Fibroblast of skin of scalp (primary cell): ENCODE measurements around the gene PARP4.
"Not testable (repeated sequence)": the region's sequence is repeated elsewhere in the genome, so short reads cannot be mapped to it uniquely, and the experiment has no call there.

Source experiments
- DNase-seq: peaks from one replicate; pipeline ENCODE4 v3.0.0-alpha.2; 2013

Gene PARP4

GRCh38 chr13:24444851-24445250 lies 67.7 kb downstream of the PARP4 start:
- not testable (repeated sequence) for DNase-seq

GRCh38 chr13:24443366-24443765 lies 69.2 kb downstream of the PARP4 start:
- no peak for DNase-seq

- not testable (repeated sequence) for DNase-seq
Observed at GRCh38 chr13:24426045-24426444, 86.5 kb downstream of the PARP4 start.

- DNase-seq, result not testable (repeated sequence)
Observed at GRCh38 chr13:24419668-24420067, 92.9 kb downstream of the PARP4 start.

DNA sequence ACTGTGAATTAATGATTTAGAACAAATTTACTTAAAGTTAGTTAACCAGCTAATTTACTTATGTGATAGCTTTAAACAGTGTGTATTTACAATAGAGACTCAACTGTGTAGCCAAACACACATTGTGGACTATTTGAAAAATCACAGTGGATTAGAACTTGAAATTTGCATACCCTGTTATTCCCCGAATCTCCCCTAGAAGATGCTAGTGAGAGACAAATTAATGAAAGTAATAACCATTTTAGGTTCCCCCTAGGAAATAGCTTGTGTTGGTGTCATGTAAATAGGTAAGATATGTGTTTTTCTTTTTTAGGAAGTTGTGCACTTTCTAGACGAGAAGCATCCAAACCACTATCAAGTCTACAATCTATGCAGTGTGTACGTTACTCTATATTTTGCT lies 104.7 kb downstream of the PARP4 start:
- no peak for DNase-seq

- no peak for DNase-seq
Observed at GRCh38 chr13:24406524-24406923, 106.1 kb downstream of the PARP4 start.

GRCh38 chr13:24396821-24397220 lies 115.8 kb downstream of the PARP4 start:
- no peak for DNase-seq

GRCh38 chr13:24392972-24393371 lies 119.6 kb downstream of the PARP4 start:
- DNase-seq, result no peak

GRCh38 chr13:24391771-24392683 lies 120.6 kb downstream of the PARP4 start:
- DNase-seq, result not testable (repeated sequence)

DNA sequence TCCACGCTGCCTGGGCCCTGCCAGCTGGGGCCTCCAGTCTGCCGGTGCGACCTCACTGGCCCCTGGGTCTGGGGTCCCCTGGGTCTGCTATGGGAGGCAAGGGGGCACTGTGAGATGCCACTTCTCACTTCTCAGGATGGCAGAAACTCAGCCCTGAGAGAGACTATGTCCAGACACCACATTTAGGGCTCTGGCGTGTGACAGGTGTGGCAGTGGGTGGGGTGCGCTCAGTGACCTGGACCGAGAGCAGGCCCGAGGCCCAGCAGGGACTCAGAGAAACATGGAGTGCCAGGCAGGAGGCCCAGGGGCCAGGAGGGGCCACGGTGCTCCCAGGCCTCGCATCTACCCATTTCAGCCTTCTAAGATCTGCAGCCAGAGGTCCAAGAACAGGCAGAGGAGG lies 121.8 kb downstream of the PARP4 start:
- not testable (repeated sequence) for DNase-seq

GRCh38 chr13:24389506-24389905 lies 123.1 kb downstream of the PARP4 start:
- no peak for DNase-seq

GRCh38 chr13:24388743-24389142 lies 123.8 kb downstream of the PARP4 start:
- peak; percentile 7 for DNase-seq

DNA sequence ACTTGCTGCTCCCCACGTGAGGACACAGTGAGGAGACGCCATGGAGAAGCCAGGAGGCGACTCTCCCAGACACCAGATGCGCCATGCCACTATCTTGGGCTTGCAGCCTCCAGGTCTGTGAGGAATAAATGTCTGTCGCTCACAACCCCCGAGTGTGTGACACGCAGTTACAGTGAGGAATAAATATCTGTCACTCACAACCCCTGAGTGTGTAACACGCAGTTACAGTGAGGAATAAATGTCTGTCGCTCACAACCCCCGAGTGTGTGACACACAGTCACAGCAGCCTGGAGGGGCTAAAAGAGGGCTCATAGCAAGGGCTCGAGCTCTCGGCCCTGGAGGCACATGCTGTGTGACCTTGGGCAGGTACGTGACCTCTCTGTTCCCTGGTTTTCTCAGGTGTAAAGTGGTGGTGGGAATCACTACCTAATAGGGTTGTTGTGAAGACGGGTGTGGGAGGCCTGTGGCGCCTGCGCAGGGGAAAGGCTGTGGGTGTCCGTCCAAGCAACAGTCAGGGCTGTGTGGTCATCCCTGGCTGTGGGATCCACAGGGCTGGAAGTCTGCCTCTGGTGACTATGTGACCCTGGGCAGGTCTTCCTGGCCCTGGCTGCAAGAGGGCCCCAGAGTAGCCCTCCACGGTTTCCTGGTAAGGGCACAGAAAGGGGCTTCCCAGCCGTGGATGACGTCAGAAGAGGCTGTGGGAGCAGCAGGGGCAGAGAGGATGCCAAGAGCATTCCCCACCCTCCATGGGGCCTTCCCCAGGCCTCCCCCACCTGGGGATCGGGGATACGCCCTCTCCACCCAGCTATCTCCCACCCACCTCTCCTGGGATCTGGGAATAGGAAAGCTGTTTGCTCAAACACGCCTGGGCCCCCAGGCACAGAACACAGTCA lies 125.5 kb downstream of the PARP4 start:
- DNase-seq, result no peak

DNA sequence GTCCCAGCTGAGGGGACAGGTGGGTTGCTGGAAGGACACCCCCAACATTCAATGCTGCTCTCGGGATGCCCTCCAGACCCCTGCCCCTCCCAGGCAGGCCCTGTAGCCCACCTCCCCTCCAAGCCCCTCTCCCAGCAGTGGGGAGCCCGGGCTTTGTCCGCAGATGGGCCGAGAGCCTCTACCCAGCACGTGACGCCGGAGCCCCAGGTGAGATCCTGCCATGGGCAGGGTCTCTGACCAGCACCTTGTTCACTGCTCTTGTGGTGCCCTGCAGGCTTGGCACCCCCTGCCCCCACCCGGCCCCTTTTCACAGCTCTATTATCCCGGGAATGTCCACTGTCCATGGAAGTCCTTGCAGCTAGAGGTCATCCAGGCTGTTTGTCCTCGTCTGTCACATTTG lies 126.7 kb downstream of the PARP4 start:
- DNase-seq, result no peak

DNA sequence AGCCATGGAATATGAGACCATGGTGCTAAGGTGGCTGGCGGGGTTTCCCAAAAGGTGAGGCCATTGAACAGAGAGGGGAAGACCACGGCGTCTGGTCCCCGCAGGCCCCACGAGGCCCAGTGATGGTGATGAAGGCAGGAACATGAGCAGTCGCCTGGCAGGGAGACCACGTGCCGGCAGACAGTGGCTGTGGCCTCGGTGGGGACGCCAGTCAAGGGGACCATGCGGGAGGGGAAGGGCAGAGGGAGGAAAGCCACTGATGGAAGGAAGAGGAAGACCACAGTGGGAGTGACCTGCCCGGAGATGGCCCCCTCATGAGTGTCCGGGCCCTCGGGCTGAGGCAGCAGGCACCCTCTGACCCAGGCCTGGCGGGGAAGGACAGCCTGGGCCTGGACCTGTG lies 127.6 kb downstream of the PARP4 start:
- DNase-seq, result not testable (repeated sequence)

- DNase-seq, result not testable (repeated sequence)
Observed at GRCh38 chr13:24384091-24384490, 128.5 kb downstream of the PARP4 start.

DNA sequence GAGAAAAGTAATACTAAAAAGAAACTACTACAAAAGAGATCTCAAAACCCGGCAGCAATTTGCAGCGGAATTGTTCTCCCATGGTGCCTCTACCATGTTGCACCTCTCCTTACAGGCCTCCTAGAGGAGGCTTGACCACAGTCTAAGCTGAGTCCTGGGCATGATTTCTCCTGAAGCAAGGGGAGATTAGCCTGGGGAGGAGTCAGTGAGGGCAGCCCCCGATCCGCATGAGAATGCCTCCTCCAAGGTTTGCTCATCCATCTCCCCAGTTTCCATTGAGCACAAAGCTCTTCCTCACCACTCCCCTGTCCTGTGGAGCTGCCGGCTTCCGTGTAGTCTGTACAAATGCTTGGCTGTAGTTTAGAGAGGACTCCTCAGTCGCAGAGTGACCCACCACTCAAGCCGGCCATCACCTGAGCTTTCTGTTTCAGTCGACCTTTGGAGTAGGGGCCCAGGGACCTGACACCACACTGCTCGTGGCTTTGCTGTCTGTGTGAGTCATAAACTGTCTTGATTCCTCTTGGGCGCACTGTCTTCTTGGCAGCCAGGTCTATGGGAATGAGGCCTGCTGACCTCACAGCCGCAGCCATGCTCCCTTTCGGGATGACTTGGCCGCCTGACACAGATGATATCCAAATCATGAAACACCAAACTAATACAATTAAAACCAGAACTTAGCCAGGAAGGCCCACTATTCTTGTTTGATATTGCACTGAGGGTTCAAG lies 130.9 kb downstream of the PARP4 start:
- no peak for DNase-seq

- DNase-seq, result not testable (repeated sequence)
Observed at GRCh38 chr13:24380881-24381280, 131.7 kb downstream of the PARP4 start.

DNA sequence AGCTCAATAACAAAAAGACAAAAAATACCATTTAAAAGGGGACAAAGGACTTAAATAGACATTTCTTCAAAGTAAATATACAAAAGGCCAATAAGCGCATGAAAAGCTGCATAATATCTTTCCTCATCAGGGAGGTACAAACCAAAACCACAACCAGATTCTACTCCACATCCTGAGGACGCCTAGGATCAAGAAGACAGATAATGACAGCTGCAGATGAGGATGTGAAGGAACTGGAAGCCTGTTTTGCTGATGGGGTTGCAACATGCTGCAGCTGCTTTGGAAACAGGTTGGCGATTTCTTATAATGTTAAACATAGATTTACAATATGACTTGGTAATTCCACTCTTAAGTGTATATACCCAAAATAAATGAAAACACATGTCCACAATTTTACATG lies 132.4 kb downstream of the PARP4 start:
- DNase-seq, result not testable (repeated sequence)

- not testable (repeated sequence) for DNase-seq
Observed at GRCh38 chr13:24371273-24371672, 141.3 kb downstream of the PARP4 start.
